SH-SY5Y (cell line): Measurements from ENCODE around the gene F8.

ENCODE experiments used
- GATA2 ChIP-seq: IDR thresholded peaks from 2 replicates; pipeline ENCODE4 v1.6.1; 2011; ENCODE audit warnings: mild to moderate bottlenecking, low read depth, low read length
- GATA3 ChIP-seq: IDR thresholded peaks from 2 replicates; pipeline ENCODE4 v1.6.1; 2011; ENCODE audit warnings: low read depth, mild to moderate bottlenecking, low read length, moderate library complexity

F8 gene

GRCh38 chrX:154812341-154813101 is 210.0 kb downstream of the F8 start:
- TF ChIP-seq GATA3 (no peak), GATA2 (no peak)

GRCh38 chrX:154809939-154810665 is 212.4 kb downstream of the F8 start:
- TF ChIP-seq GATA3 (no peak), GATA2 (no peak)

GRCh38 chrX:154806837-154807501 is 215.6 kb downstream of the F8 start:
- TF ChIP-seq GATA3 (no peak), GATA2 (no peak)

GRCh38 chrX:154805696-154806091 is 216.8 kb downstream of the F8 start:
- no peak for TF ChIP-seq GATA2
- no peak for TF ChIP-seq GATA3

- no peak for TF ChIP-seq GATA3
- TF ChIP-seq GATA2, result no peak
These were observed 217.4 kb downstream of the F8 start, which contains the start of gene MPP1 for GRCh38 chrX:154804957-154805695. MPP1 (minus strand) TSS chrX:154805485; CDS start chrX:154805373, 112 bp downstream.

GRCh38 chrX:154804261-154804956 is 218.1 kb downstream of the F8 start:
- no peak for TF ChIP-seq GATA3
- no peak for TF ChIP-seq GATA2

GRCh38 chrX:154802947-154803346 is 219.6 kb downstream of the F8 start:
- TF ChIP-seq GATA3 (no peak), GATA2 (no peak)

- no peak for TF ChIP-seq GATA3
- no peak for TF ChIP-seq GATA2
These were observed 221.9 kb downstream of the F8 start for GRCh38 chrX:154800478-154801210.

GRCh38 chrX:154799556-154800348 is 222.8 kb downstream of the F8 start:
- TF ChIP-seq GATA3, result no peak
- no peak for TF ChIP-seq GATA2

GRCh38 chrX:154797006-154797405 is 225.5 kb downstream of the F8 start:
- TF ChIP-seq GATA2, result no peak
- TF ChIP-seq GATA3, result no peak

- TF ChIP-seq GATA2, result no peak
These were observed 227.5 kb downstream of the F8 start for GRCh38 chrX:154795016-154795415.

- TF ChIP-seq GATA3, result no peak
- TF ChIP-seq GATA2, result no peak
These were observed 229.3 kb downstream of the F8 start for GRCh38 chrX:154793084-154793795.
